B cell (primary cell): ENCODE results near the gene HSBP1. TPM values are rescaled to one million over a fixed set of nuclear protein-coding genes. Genes with fewer than 3 reads are reported as not detected.

Experiments
- ATAC-seq: fragments of 200-7000 bp; cut with Tn5 transposase; one replicate; pipeline ENCODE4 v1.10.0; 2021; ENCODE audit warnings: low read depth, mild to moderate bottlenecking, moderate number of reproducible peaks, moderate library complexity
- CTCF ChIA-PET: fragments of 350-600 bp; sonication (Branson Sonifier 250); formaldehyde crosslinking; loops from one replicate; lab custom pipeline; 2021; ENCODE audit warnings: antibody characterized with exemption, inconsistent platforms; lab: Charles Lee
- POLR2A ChIA-PET: fragments of 350-600 bp; sonication (Branson Sonifier 250); formaldehyde crosslinking; loops from one replicate; lab custom pipeline; 2021; ENCODE audit warnings: antibody characterized with exemption; lab: Charles Lee
- DNase-seq: peaks from one replicate; pipeline ENCODE4 v3.0.0; 2013
- H2AFZ ChIP-seq: 2 replicates; pipeline ENCODE4 v1.6.1; 2012; ENCODE audit warnings: mild to moderate bottlenecking, low read depth, low read length; ENCODE audit not compliant: insufficient read depth, poor library complexity, severe bottlenecking
- H3K27ac ChIP-seq, 2 donors: 1 replicate in 1 of 2; 2 replicates in 1 of 2; pipeline ENCODE4 v1.5.1; 2012 to 2013; ENCODE audit warnings: low read length in 2 of 2, mild to moderate bottlenecking in 2 of 2, moderate library complexity in 1 of 2
- H3K27me3 ChIP-seq, 4 experiments: fragments of 200-600 bp in 1 of 4; sonication (generic) in 1 of 4; replicated peaks in 1 of 4; 1 replicate in 2 of 4; 2 replicates in 2 of 4; pipeline versions ENCODE4 v1.6.1 to v1.7.0; 2013 to 2016; ENCODE audit warnings: low read length in 3 of 4, mild to moderate bottlenecking in 2 of 4, mixed read lengths in 1 of 4, moderate library complexity in 1 of 4; ENCODE audit not compliant: insufficient read depth in 4 of 4, control insufficient read depth in 3 of 4; ENCODE audit errors: control extremely low read depth in 1 of 4
- H3K36me3 ChIP-seq, 2 experiments: replicated peaks in 1 of 2; 1 replicate in 1 of 2; 2 replicates in 1 of 2; pipeline versions ENCODE4 v1.6.1 to v1.7.1; 2013; ENCODE audit warnings: low read length in 1 of 2; ENCODE audit not compliant: insufficient read depth in 2 of 2, control insufficient read depth in 1 of 2; ENCODE audit errors: control extremely low read depth in 1 of 2, extremely low read depth in 1 of 2
- H3K4me1 ChIP-seq, 2 donors: fragments of 200-600 bp in 1 of 2; sonication (generic) in 1 of 2; 1 replicate in 1 of 2; 2 replicates in 1 of 2; pipeline versions ENCODE4 v1.5.1 to v1.6.1; 2013 to 2017; ENCODE audit warnings: low read length in 2 of 2; ENCODE audit not compliant: control insufficient read depth in 2 of 2, insufficient read depth in 2 of 2
- H3K4me2 ChIP-seq: replicated peaks from 2 replicates; pipeline ENCODE3; 2012; ENCODE audit warnings: mild to moderate bottlenecking, low read depth, low read length; ENCODE audit not compliant: poor library complexity, severe bottlenecking
- H3K4me3 ChIP-seq, 5 experiments: fragments of 200-600 bp in 1 of 5; sonication (generic) in 1 of 5; 1 replicate in 3 of 5; 2 replicates in 2 of 5; pipeline versions ENCODE4 v1.5.1 to v1.7.0; 2011 to 2016; ENCODE audit warnings: low read length in 4 of 5, mild to moderate bottlenecking in 4 of 5, low read depth in 2 of 5, control low read depth in 1 of 5, moderate library complexity in 1 of 5; ENCODE audit not compliant: insufficient read depth in 1 of 5; ENCODE audit errors: control extremely low read depth in 1 of 5, extremely low read depth in 1 of 5
- H3K79me2 ChIP-seq: fragments of 200-600 bp; sonication (generic); one replicate; pipeline ENCODE4 v1.6.0; 2016; ENCODE audit warnings: low read length; ENCODE audit not compliant: control insufficient read depth, insufficient read depth
- H3K9ac ChIP-seq: fragments of 200-600 bp; sonication (generic); 2 replicates; pipeline ENCODE4 v1.6.1; 2017; ENCODE audit warnings: mild to moderate bottlenecking, low read length, moderate library complexity
- H3K9me3 ChIP-seq, 3 donors: one replicate each; pipeline versions ENCODE4 v1.6.1 to v1.7.1; 2013; ENCODE audit warnings: low read length in 2 of 3; ENCODE audit not compliant: control insufficient read depth in 2 of 3, insufficient read depth in 1 of 3; ENCODE audit errors: control extremely low read depth in 1 of 3
- H4K20me1 ChIP-seq: 2 replicates; pipeline ENCODE4 v1.6.0; 2012; ENCODE audit warnings: mild to moderate bottlenecking, low read length; ENCODE audit not compliant: insufficient read depth, control insufficient read depth, poor library complexity, severe bottlenecking
- H3K27ac Mint-ChIP-seq: one replicate; pipeline ENCODE4 v1.8.0; 2021; ENCODE audit warnings: mixed read lengths
- H3K27me3 Mint-ChIP-seq: one replicate; pipeline ENCODE4 v1.8.0; 2021; ENCODE audit warnings: mixed read lengths
- H3K4me1 Mint-ChIP-seq: one replicate; pipeline ENCODE4 v1.8.0; 2021; ENCODE audit warnings: mixed read lengths
- H3K4me3 Mint-ChIP-seq: one replicate; pipeline ENCODE4 v1.8.0; 2021; ENCODE audit warnings: mixed read lengths
- H3K9me3 Mint-ChIP-seq: one replicate; pipeline ENCODE4 v1.8.0; 2022; ENCODE audit warnings: mixed read lengths; ENCODE audit not compliant: insufficient read depth
- CTCF ChIP-seq: fragments of 200-600 bp; IDR thresholded peaks from one replicate; pipeline ENCODE4 v1.8.0; 2022; ENCODE audit warnings: antibody characterized with exemption, mild to moderate bottlenecking
- EZH2 ChIP-seq: IDR thresholded peaks from 2 replicates; pipeline ENCODE4 v1.6.1; 2012; ENCODE audit warnings: borderline replicate concordance, low read depth, mild to moderate bottlenecking, moderate library complexity, low read length; ENCODE audit not compliant: insufficient read depth, poor library complexity, severe bottlenecking
- WGBS: methylation state at CpG from one replicate; pipeline ENCODE4 v1.1.5; 2013; ENCODE audit warnings: missing lambda C conversion rate; ENCODE audit not compliant: insufficient coverage; 5-methylcytosine and 5-hydroxymethylcytosine counted together
- intact Hi-C: fragments of 100-400 bp; cut with micrococcal nuclease; formaldehyde crosslinking; loops from one replicate; pipeline ENCODE4 v1.10.0; 2022
- polyA plus RNA-seq: library from polyadenylated mRNA; depleted of rRNA; stranded (reverse); fragments of >200 nt; gene quantifications from 2 replicates; pipeline ENCODE4 v1.2.3, GENCODE V29; 2012
- total RNA-seq, 2 donors: library from RNA; stranded (reverse); fragments of 120-200 nt in 1 of 2; gene quantifications; 1 replicate in 1 of 2; 2 replicates in 1 of 2; pipeline versions ENCODE4 v1.2.3 to v1.2.4, GENCODE V29; 2013 to 2022

HSBP1 gene
- total and polyA plus RNA-seq, 2 donors (not counting 1 experiment from before 2014, with no cell fraction given): 4.8 to 39.6 TPM

GRCh38 chr16:83830091-83830768 is 22.5 kb downstream of the HSBP1 start:
- TF ChIP-seq EZH2 (no peak), CTCF (no peak)
- no peak overlapping the region for H3K4me3 ChIP-seq
- ATAC-seq (no peak), DNase-seq (no peak)
- intact Hi-C loops: no loop called here
- ChIA-PET CTCF (no interaction called here), POLR2A (no interaction called here)
- no peaks in the 10 kb centered on the region for H4K20me1 ChIP-seq
- 95% methylated on average over 28 of the region's 33 CpGs for WGBS
- Mint-ChIP-seq H3K4me3 (no peak overlapping the region), H3K27ac (no peak overlapping the region), H3K9me3 (no peaks in the 10 kb centered on the region), H3K4me1 (peaks cover 6% of the 10 kb centered on the region), H3K27me3 (no peaks in the 10 kb centered on the region)
- no peaks in the 10 kb centered on the region for H3K79me2 ChIP-seq
- no peak overlapping the region for H2AFZ ChIP-seq
- no peak overlapping the region for H3K27ac ChIP-seq
- H3K4me1 ChIP-seq: peaks cover 0 to 11% of the 10 kb centered on the region in 2 donors
- no peak overlapping the region for H3K9ac ChIP-seq
- H3K36me3 ChIP-seq: no peaks in the 10 kb centered on the region
- H3K4me2 ChIP-seq: no peak overlapping the region
- H3K27me3 ChIP-seq: no peaks in the 10 kb centered on the region
- H3K9me3 ChIP-seq: peaks cover 0 to 1% (median 0%) of the 10 kb centered on the region in 3 donors

DNA sequence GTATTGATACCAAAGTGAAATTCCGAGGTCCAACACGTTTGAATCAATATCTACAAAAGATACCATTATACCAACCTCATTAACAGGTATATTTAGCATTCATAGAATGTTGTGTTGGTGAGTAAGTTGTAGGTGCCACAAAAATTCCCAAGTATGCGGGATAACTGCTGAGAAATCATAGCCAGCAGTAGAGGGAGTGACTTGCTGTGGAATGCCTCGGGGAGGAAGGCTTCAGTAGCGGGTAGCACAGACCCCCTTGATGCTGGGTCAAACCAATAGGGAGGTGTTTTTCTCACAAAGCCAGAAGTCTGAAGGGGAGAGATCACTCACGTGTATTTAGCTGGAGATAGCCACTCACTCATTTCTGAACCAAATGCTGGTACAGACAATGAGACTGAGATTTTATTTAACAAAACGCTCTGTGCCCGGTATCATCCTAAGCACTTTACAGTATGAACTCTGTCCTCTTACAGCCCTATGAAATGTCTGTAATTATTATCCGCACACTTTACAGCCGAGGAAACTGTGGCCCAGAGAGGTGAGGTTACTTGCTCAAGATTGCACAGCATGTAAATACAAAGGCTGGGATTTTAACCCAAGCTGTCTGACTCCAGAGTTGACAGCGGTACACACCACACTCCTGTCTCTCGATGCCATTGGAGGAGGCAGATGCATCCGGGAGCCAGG is 23.1 kb downstream of the HSBP1 start:
- peaks cover under 1% of the 10 kb centered on the region for H3K27me3 Mint-ChIP-seq
- H3K9me3 Mint-ChIP-seq: no peaks in the 10 kb centered on the region
- ChIA-PET CTCF (no interaction called here), POLR2A (no interaction called here)
- H3K9ac ChIP-seq: no peak overlapping the region
- ATAC-seq: no peak
- peaks cover 0 to 9% of the 10 kb centered on the region in 2 donors for H3K4me1 ChIP-seq
- no peak overlapping the region for H3K4me2 ChIP-seq
- peaks cover 4% of the 10 kb centered on the region for H3K4me1 Mint-ChIP-seq
- H4K20me1 ChIP-seq: no peaks in the 10 kb centered on the region
- H3K4me3 Mint-ChIP-seq: no peak overlapping the region
- H3K36me3 ChIP-seq: no peaks in the 10 kb centered on the region
- no peak for TF ChIP-seq CTCF
- TF ChIP-seq EZH2: no peak
- DNase-seq: no peak
- H3K79me2 ChIP-seq: no peaks in the 10 kb centered on the region
- no peaks in the 10 kb centered on the region for H3K27me3 ChIP-seq
- H2AFZ ChIP-seq: no peak overlapping the region
- intact Hi-C loops: no loop called here
- no peak overlapping the region for H3K27ac ChIP-seq
- H3K9me3 ChIP-seq: peaks cover 0 to 3% (median 0%) of the 10 kb centered on the region in 3 donors
- H3K27ac Mint-ChIP-seq: no peak overlapping the region
- 100% methylated on average over 5 of the region's 13 CpGs for WGBS
- H3K4me3 ChIP-seq: no peak overlapping the region
